HG02970 (cell line): ENCODE results near the gene ETV4.

ENCODE experiments used
- ATAC-seq: cut with Tn5 transposase; IDR thresholded peaks from one replicate; pipeline ENCODE4 v1.9.1; 2021; ENCODE audit warnings: mild to moderate bottlenecking, moderate library complexity, moderate number of reproducible peaks; ENCODE audit not compliant: unreplicated experiment, low FRiP score

The ETV4 gene

GRCh38 chr17:43546319-43547188 lies at the start of gene ETV4:
TSS of gene ETV4 (minus strand) at chr17:43546340. CDS start at chr17:43545617, 723 bp downstream.
- peak; percentile 70 for ATAC-seq

GRCh38 chr17:43595466-43595865 lies 49.3 kb upstream of the ETV4 start:
- ATAC-seq = no peak

GRCh38 chr17:43591779-43592562 lies 45.8 kb upstream of the ETV4 start:
- no peak for ATAC-seq

GRCh38 chr17:43591001-43591400 lies 44.9 kb upstream of the ETV4 start:
- ATAC-seq = no peak

GRCh38 chr17:43588664-43589435 lies 42.7 kb upstream of the ETV4 start:
- no peak for ATAC-seq

- no peak for ATAC-seq
Observed at GRCh38 chr17:43588121-43588520, 42.0 kb upstream of the ETV4 start.

GRCh38 chr17:43587647-43588046 lies 41.5 kb upstream of the ETV4 start:
- no peak for ATAC-seq

- no peak for ATAC-seq
Observed at GRCh38 chr17:43584666-43585102, 38.5 kb upstream of the ETV4 start.

GRCh38 chr17:43583332-43583731 lies 37.2 kb upstream of the ETV4 start:
- no peak for ATAC-seq

- no peak for ATAC-seq
Observed at GRCh38 chr17:43581613-43582012, 35.5 kb upstream of the ETV4 start.

- no peak for ATAC-seq
Observed at GRCh38 chr17:43581130-43581529, 35.0 kb upstream of the ETV4 start.

- no peak for ATAC-seq
Observed at GRCh38 chr17:43579566-43580140, 33.5 kb upstream of the ETV4 start.

GRCh38 chr17:43578699-43579565 lies 32.8 kb upstream of the ETV4 start:
- peak; percentile 66 for ATAC-seq

GRCh38 chr17:43578404-43578698 lies 32.2 kb upstream of the ETV4 start:
- ATAC-seq = no peak

- no peak for ATAC-seq
Observed at GRCh38 chr17:43577664-43578403, 31.7 kb upstream of the ETV4 start.

GRCh38 chr17:43576563-43577229 lies 30.6 kb upstream of the ETV4 start:
- ATAC-seq = no peak

- ATAC-seq = no peak
Observed at GRCh38 chr17:43574896-43575525, 28.9 kb upstream of the ETV4 start.

GRCh38 chr17:43574348-43574747 lies 28.2 kb upstream of the ETV4 start:
- no peak for ATAC-seq
